K562 (cell line): ENCODE measurements around the gene NXF3. TPM values are rescaled to one million over a fixed set of nuclear protein-coding genes. Genes with fewer than 3 reads are reported as not detected.
A peak's percentile ranks its signal among the peaks of the same experiment; 100 is the strongest.

Source experiments
- CBFB ChIP-seq: sonication (generic); formaldehyde crosslinking; IDR thresholded peaks from 2 replicates; pipeline ENCODE4 v1.4.0; 2020; ENCODE audit warnings: mild to moderate bottlenecking, missing genetic modification reagents
- CHD1 ChIP-seq: fragments of 200-600 bp; sonication (generic); IDR thresholded peaks from one replicate; pipeline ENCODE4 v1.6.1; 2012; ENCODE audit warnings: mild to moderate bottlenecking, moderate library complexity, low read length, inconsistent platforms
- CREB3L1 ChIP-seq: fragments of 450-650 bp; IDR thresholded peaks from 2 replicates; pipeline ENCODE4 v1.6.1; 2014; ENCODE audit warnings: low read depth, mild to moderate bottlenecking, moderate library complexity, borderline replicate concordance
- FIP1L1 ChIP-seq: fragments of 200-400 bp; formaldehyde crosslinking; IDR thresholded peaks from 2 replicates; pipeline ENCODE4 v1.6.1; 2018; ENCODE audit warnings: mild to moderate bottlenecking, low read depth, low read length; ENCODE audit not compliant: poor library complexity, severe bottlenecking
- HNRNPLL ChIP-seq: fragments of 200-400 bp; formaldehyde crosslinking; IDR thresholded peaks from 2 replicates; pipeline ENCODE4 v1.6.1; 2017; ENCODE audit warnings: low read length, low read depth, mild to moderate bottlenecking; ENCODE audit not compliant: poor library complexity, severe bottlenecking
- NR1H2 ChIP-seq: sonication (generic); formaldehyde crosslinking; IDR thresholded peaks from 2 replicates; pipeline ENCODE4 v1.4.0; 2020; ENCODE audit warnings: mild to moderate bottlenecking, missing genetic modification reagents
- POLR3G ChIP-seq: IDR thresholded peaks from 2 replicates; pipeline ENCODE4 v1.6.1; 2011; ENCODE audit not compliant: insufficient read length, insufficient replicate concordance; ENCODE audit errors: extremely low read depth
- RAD51 ChIP-seq: fragments of 450-650 bp; IDR thresholded peaks from 2 replicates; pipeline ENCODE4 v1.7.1; 2016; ENCODE audit warnings: low read depth, mild to moderate bottlenecking, borderline replicate concordance
- RBBP5 ChIP-seq: fragments of 200-600 bp; sonication (generic); IDR thresholded peaks from 2 replicates; pipeline ENCODE4 v1.6.1; 2012; ENCODE audit warnings: borderline replicate concordance, mild to moderate bottlenecking, low read length, control low read depth, inconsistent platforms; ENCODE audit not compliant: insufficient read depth, poor library complexity, severe bottlenecking
- RBM39 ChIP-seq: fragments of 200-400 bp; formaldehyde crosslinking; optimal IDR thresholded peaks from 2 replicates; pipeline ENCODE3; 2018; ENCODE audit warnings: low read depth, low read length
- TCF7 ChIP-seq: sonication (generic); IDR thresholded peaks from 2 replicates; pipeline ENCODE4 v1.6.1; 2016; ENCODE audit warnings: antibody characterized with exemption, borderline replicate concordance
- TCFL5 ChIP-seq: fragments of 250-450 bp; sonication (Bioruptor Pico); conservative IDR thresholded peaks from 2 replicates; pipeline ENCODE4 v1.6.1; 2021; ENCODE audit warnings: mild to moderate bottlenecking, moderate library complexity, matching md5 sums
- XRCC3 ChIP-seq: fragments of 450-650 bp; IDR thresholded peaks from 2 replicates; pipeline ENCODE4 v1.6.1; 2017; ENCODE audit warnings: mild to moderate bottlenecking, moderate library complexity
- ZBTB33 ChIP-seq: sonication (generic); formaldehyde crosslinking; IDR thresholded peaks from 2 replicates; pipeline ENCODE4 v1.8.1; 2023; ENCODE audit warnings: mild to moderate bottlenecking, missing genetic modification reagents
- ZNF175 ChIP-seq: fragments of 200-800 bp; sonication (Bioruptor generic); IDR thresholded peaks from 2 replicates; pipeline ENCODE4 v1.6.1; 2016; ENCODE audit warnings: low read depth, mild to moderate bottlenecking, missing genetic modification characterization, missing compliant biosample characterization
- ZNF511 ChIP-seq: sonication (generic); formaldehyde crosslinking; IDR thresholded peaks from 2 replicates; pipeline ENCODE4 v1.8.0; 2022; ENCODE audit warnings: mild to moderate bottlenecking, missing genetic modification reagents
- ZNF586 ChIP-seq: fragments of 450-650 bp; formaldehyde crosslinking; conservative IDR thresholded peaks from 2 replicates; pipeline ENCODE4 v1.4.0; 2020; ENCODE audit warnings: mild to moderate bottlenecking, moderate library complexity
- polyA plus RNA-seq, 8 experiments: library from polyadenylated mRNA; depleted of rRNA in 4 of 8; stranded (reverse) in 5 of 8; unstranded in 3 of 8; fragments of >200 nt; fragmentation: Nextera tagmentation in 2 of 8; fragmentation: Illumina TruSeq in 1 of 8; extraction: Ambion mirVana in 2 of 8; extraction: Trizol in 1 of 8; gene quantifications; 2 replicates each; pipeline versions ENCODE4 v1.2.1 to v1.2.3, GENCODE V29; 2011 to 2014; ENCODE audit warnings: inconsistent platforms in 1 of 8, missing spikeins in 1 of 8
- total RNA-seq, 7 experiments: library from RNA; depleted of rRNA in 6 of 7; stranded (reverse); fragments of >200 nt in 6 of 7; fragmentation: Illumina TruSeq in 2 of 7; extraction: Trizol in 2 of 7; gene quantifications; 2 replicates each; pipeline versions ENCODE4 v1.2.1 to v1.2.3, GENCODE V29; 2011 to 2021; ENCODE audit warnings: low replicate concordance in 1 of 7
- TF ChIP-seq, protein P1 (sequence below): fragments of 250-450 bp; sonication (Bioruptor Pico); IDR thresholded peaks from 2 replicates; pipeline ENCODE4 v1.4.0; 2020; ENCODE audit warnings: mild to moderate bottlenecking, moderate library complexity, borderline replicate concordance
- TF ChIP-seq, protein P2 (sequence below), 2 experiments: fragments of 250-450 bp in 1 of 2; fragments of 450-650 bp in 1 of 2; sonication (Bioruptor Pico) in 1 of 2; IDR thresholded peaks; 2 replicates each; pipeline versions ENCODE4 v1.6.1 to v1.8.0; 2016 to 2021; ENCODE audit warnings: mild to moderate bottlenecking in 2 of 2, moderate library complexity in 2 of 2, missing compliant biosample characterization in 1 of 2, missing genetic modification characterization in 1 of 2

The NXF3 gene
- total and polyA plus RNA-seq, 9 of the 15 experiments (the other 6 are each of a cell fraction or from before 2014, with no cell fraction given) = 0.18 to 0.40 (median 0.28) TPM; not detected in 2

GRCh38 chrX:103101299-103102042 lies 8.5 kb upstream of the NXF3 start (continued):
- peak; percentile 84; the same call in 1 of the 2 replicates for TF ChIP-seq TCF7
- no peak for TF ChIP-seq NR1H2 (CRISPR knock-in tag)
- no peak for TF ChIP-seq XRCC3
- TF ChIP-seq RBM39 = no peak
- no peak for TF ChIP-seq FIP1L1
- TF ChIP-seq CBFB = no peak
- no peak for TF ChIP-seq POLR3G
- TF ChIP-seq RBBP5 = no peak
- no peak for TF ChIP-seq CHD1
- no peak for TF ChIP-seq ZBTB33 (CRISPR knock-in tag)
- TF ChIP-seq TCFL5 (CRISPR knock-in tag) = no peak
- no peak for TF ChIP-seq HNRNPLL
- TF ChIP-seq ZNF586 (CRISPR knock-in tag) = no peak
- TF ChIP-seq, protein P1, sequence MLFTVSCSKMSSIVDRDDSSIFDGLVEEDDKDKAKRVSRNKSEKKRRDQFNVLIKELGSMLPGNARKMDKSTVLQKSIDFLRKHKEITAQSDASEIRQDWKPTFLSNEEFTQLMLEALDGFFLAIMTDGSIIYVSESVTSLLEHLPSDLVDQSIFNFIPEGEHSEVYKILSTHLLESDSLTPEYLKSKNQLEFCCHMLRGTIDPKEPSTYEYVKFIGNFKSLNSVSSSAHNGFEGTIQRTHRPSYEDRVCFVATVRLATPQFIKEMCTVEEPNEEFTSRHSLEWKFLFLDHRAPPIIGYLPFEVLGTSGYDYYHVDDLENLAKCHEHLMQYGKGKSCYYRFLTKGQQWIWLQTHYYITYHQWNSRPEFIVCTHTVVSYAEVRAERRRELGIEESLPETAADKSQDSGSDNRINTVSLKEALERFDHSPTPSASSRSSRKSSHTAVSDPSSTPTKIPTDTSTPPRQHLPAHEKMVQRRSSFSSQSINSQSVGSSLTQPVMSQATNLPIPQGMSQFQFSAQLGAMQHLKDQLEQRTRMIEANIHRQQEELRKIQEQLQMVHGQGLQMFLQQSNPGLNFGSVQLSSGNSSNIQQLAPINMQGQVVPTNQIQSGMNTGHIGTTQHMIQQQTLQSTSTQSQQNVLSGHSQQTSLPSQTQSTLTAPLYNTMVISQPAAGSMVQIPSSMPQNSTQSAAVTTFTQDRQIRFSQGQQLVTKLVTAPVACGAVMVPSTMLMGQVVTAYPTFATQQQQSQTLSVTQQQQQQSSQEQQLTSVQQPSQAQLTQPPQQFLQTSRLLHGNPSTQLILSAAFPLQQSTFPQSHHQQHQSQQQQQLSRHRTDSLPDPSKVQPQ (CRISPR knock-in tag) = no peak
- TF ChIP-seq CREB3L1 = no peak; the same call in 1 of the 2 replicates
- TF ChIP-seq RAD51 = no peak
- TF ChIP-seq, protein P2, sequence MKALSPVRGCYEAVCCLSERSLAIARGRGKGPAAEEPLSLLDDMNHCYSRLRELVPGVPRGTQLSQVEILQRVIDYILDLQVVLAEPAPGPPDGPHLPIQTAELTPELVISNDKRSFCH (CRISPR knock-in tag; IDR thresholded peaks at IDR 0.05) = no peak
- TF ChIP-seq, protein P2 (tag; IDR thresholded peaks at IDR 0.05) = peak; percentile 93
- no peak for TF ChIP-seq ZNF175 (CRISPR knock-in tag)
- no peak for TF ChIP-seq ZNF511
